H1 (cell line): ENCODE measurements around the gene MVP. TPM values are rescaled to one million over a fixed set of nuclear protein-coding genes. Genes with fewer than 3 reads are reported as not detected.
A peak's percentile ranks its signal among the peaks of the same experiment; 100 is the strongest.

Experiments
- CTCF ChIA-PET: fragments of 300-600 bp; sonication (Branson Sonifier 250); formaldehyde crosslinking; loops from one replicate; lab custom pipeline; 2021; ENCODE audit not compliant: partially characterized antibody; lab: Charles Lee
- POLR2A ChIA-PET: fragments of 300-600 bp; sonication (Branson Sonifier 250); formaldehyde crosslinking; loops from one replicate; lab custom pipeline; 2021; ENCODE audit warnings: inconsistent platforms; ENCODE audit not compliant: partially characterized antibody; lab: Charles Lee
- DNase-seq, 2 experiments: peaks; one replicate each; pipeline versions ENCODE4 v3.0.0 to v3.0.0-alpha.2; 2010 to 2022; ENCODE audit warnings: low spot score in 2 of 2, low read depth in 1 of 2, mixed read lengths in 1 of 2
- FAIRE-seq: peaks from 2 replicates; lab custom pipeline; 2011; peaks lifted over from hg19 to GRCh38; lab: Jason Lieb, UNC
- H2AFZ ChIP-seq: 2 replicates; pipeline ENCODE4 v1.8.1; 2012; ENCODE audit warnings: low read length, inconsistent platforms
- H2AK5ac ChIP-seq: 2 replicates; pipeline ENCODE4 v1.6.1; 2013; ENCODE audit warnings: low read depth, low read length
- H2BK120ac ChIP-seq: replicated peaks from 2 replicates; pipeline ENCODE3; 2013; ENCODE audit warnings: low read depth, low read length, inconsistent platforms
- H2BK12ac ChIP-seq: 2 replicates; pipeline ENCODE4 v1.6.1; 2013; ENCODE audit warnings: low read depth, low read length
- H2BK15ac ChIP-seq: 2 replicates; pipeline ENCODE4 v1.6.1; 2013; ENCODE audit warnings: low read length
- H2BK20ac ChIP-seq: 2 replicates; pipeline ENCODE4 v1.6.1; 2013; ENCODE audit warnings: low read length
- H2BK5ac ChIP-seq: 2 replicates; pipeline ENCODE4 v1.6.1; 2013; ENCODE audit warnings: low read depth, low read length
- H3K14ac ChIP-seq: 2 replicates; pipeline ENCODE4 v1.6.1; 2013; ENCODE audit warnings: inconsistent platforms; ENCODE audit not compliant: insufficient read length
- H3K18ac ChIP-seq: 2 replicates; pipeline ENCODE4 v1.6.1; 2013; ENCODE audit warnings: low read length; ENCODE audit errors: extremely low read depth
- H3K23ac ChIP-seq: 2 replicates; pipeline ENCODE4 v1.6.1; 2013; ENCODE audit warnings: inconsistent platforms; ENCODE audit not compliant: insufficient read length
- H3K23me2 ChIP-seq: 2 replicates; pipeline ENCODE4 v1.6.1; 2013; ENCODE audit warnings: low read depth, low read length
- H3K27ac ChIP-seq: 2 replicates; pipeline ENCODE4 v1.6.1; 2011; ENCODE audit warnings: low read depth, low read length, inconsistent platforms
- H3K27me3 ChIP-seq, 4 experiments: replicated peaks in 1 of 4; 1 replicate in 1 of 4; 2 replicates in 3 of 4; pipeline versions ENCODE4 v1.6.1 to v1.8.1; 2011 to 2013; ENCODE audit warnings: low read length in 3 of 4, mild to moderate bottlenecking in 3 of 4, inconsistent platforms in 2 of 4, mixed read lengths in 2 of 4, moderate library complexity in 1 of 4; ENCODE audit not compliant: control insufficient read depth in 3 of 4, insufficient read depth in 3 of 4; ENCODE audit errors: extremely low read depth in 1 of 4
- H3K36me3 ChIP-seq, 4 experiments: 2 replicates each; pipeline versions ENCODE4 v1.6.1 to v1.8.1; 2011 to 2013; ENCODE audit warnings: mild to moderate bottlenecking in 4 of 4, low read length in 3 of 4, moderate library complexity in 2 of 4, control low read depth in 1 of 4, inconsistent platforms in 1 of 4; ENCODE audit not compliant: insufficient read depth in 4 of 4, control insufficient read depth in 2 of 4
- H3K4ac ChIP-seq: replicated peaks from 2 replicates; pipeline ENCODE3; 2013; ENCODE audit warnings: low read length, low read depth, mixed read lengths, inconsistent platforms; ENCODE audit not compliant: insufficient read length
- H3K4me1 ChIP-seq, 4 experiments: replicated peaks in 1 of 4; 1 replicate in 1 of 4; 2 replicates in 3 of 4; pipeline versions ENCODE4 v1.6.1 to v1.8.1; 2011 to 2013; ENCODE audit warnings: low read length in 3 of 4, inconsistent platforms in 2 of 4, mixed read lengths in 1 of 4; ENCODE audit not compliant: insufficient read depth in 4 of 4, control insufficient read depth in 3 of 4
- H3K4me2 ChIP-seq, 2 experiments: 2 replicates each; pipeline versions ENCODE4 v1.6.1 to v1.8.1; 2011 to 2013; ENCODE audit warnings: low read depth in 2 of 2, low read length in 2 of 2, control low read depth in 1 of 2, inconsistent platforms in 1 of 2, mild to moderate bottlenecking in 1 of 2; ENCODE audit not compliant: insufficient read depth in 1 of 2
- H3K4me3 ChIP-seq, 4 experiments: fragments of 200-600, 300-600 bp in 1 of 4; sonication (generic), shearing (Covaris generic), sonication (Bioruptor Twin) in 1 of 4; 2 replicates each; pipeline versions ENCODE4 v1.5.1 to v1.8.1; 2011 to 2016; ENCODE audit warnings: low read length in 4 of 4, low read depth in 3 of 4, control low read depth in 2 of 4, inconsistent platforms in 2 of 4, mild to moderate bottlenecking in 2 of 4, mixed read lengths in 1 of 4, moderate library complexity in 1 of 4; ENCODE audit not compliant: insufficient read depth in 2 of 4; ENCODE audit errors: extremely low read depth in 1 of 4
- H3K56ac ChIP-seq: replicated peaks from 2 replicates; pipeline ENCODE3; 2013; ENCODE audit warnings: low read depth, mild to moderate bottlenecking, mixed read lengths, low read length, inconsistent platforms; ENCODE audit not compliant: insufficient read length
- H3K79me1 ChIP-seq: 2 replicates; pipeline ENCODE4 v1.6.1; 2013; ENCODE audit warnings: low read depth, low read length, control low read depth
- H3K79me2 ChIP-seq, 2 experiments: 2 replicates each; pipeline versions ENCODE4 v1.6.1 to v1.8.1; 2012 to 2013; ENCODE audit warnings: low read length in 2 of 2, mild to moderate bottlenecking in 2 of 2, inconsistent platforms in 1 of 2; ENCODE audit not compliant: insufficient read depth in 2 of 2, control insufficient read depth in 1 of 2
- H3K9ac ChIP-seq, 4 experiments: replicated peaks in 1 of 4; 1 replicate in 1 of 4; 2 replicates in 3 of 4; pipeline versions ENCODE4 v1.6.1 to v1.8.1; 2011 to 2013; ENCODE audit warnings: low read depth in 3 of 4, low read length in 3 of 4, control low read depth in 2 of 4, mild to moderate bottlenecking in 2 of 4, moderate library complexity in 2 of 4, inconsistent platforms in 1 of 4; ENCODE audit errors: extremely low read depth in 1 of 4
- H3K9me3 ChIP-seq, 2 experiments: 2 replicates each; pipeline versions ENCODE4 v1.6.1 to v1.8.1; 2012 to 2013; ENCODE audit warnings: mild to moderate bottlenecking in 2 of 2, moderate library complexity in 2 of 2, control low read depth in 1 of 2, inconsistent platforms in 1 of 2, low read depth in 1 of 2, low read length in 1 of 2, mixed read lengths in 1 of 2; ENCODE audit not compliant: insufficient read depth in 2 of 2
- H4K20me1 ChIP-seq, 2 experiments: replicated peaks in 1 of 2; 2 replicates each; pipeline versions ENCODE3 to v1.8.1; 2011 to 2013; ENCODE audit warnings: inconsistent platforms in 2 of 2, low read length in 2 of 2, mild to moderate bottlenecking in 1 of 2; ENCODE audit not compliant: insufficient read depth in 2 of 2, control insufficient read depth in 1 of 2
- H4K5ac ChIP-seq: 2 replicates; pipeline ENCODE4 v1.6.1; 2013; ENCODE audit warnings: low read length, low read depth, mixed read lengths, inconsistent platforms; ENCODE audit not compliant: insufficient read length
- H4K8ac ChIP-seq: 2 replicates; pipeline ENCODE4 v1.8.0; 2013; ENCODE audit warnings: mild to moderate bottlenecking, moderate library complexity, low read length, inconsistent platforms; ENCODE audit not compliant: insufficient read depth; ENCODE audit errors: extremely low read depth
- H4K91ac ChIP-seq: replicated peaks from 2 replicates; pipeline ENCODE3; 2013; ENCODE audit warnings: low read length, mixed read lengths, inconsistent platforms; ENCODE audit not compliant: insufficient read length
- BCL11A ChIP-seq, 2 experiments: IDR thresholded peaks; one replicate each; pipeline ENCODE4 v1.6.1; 2011; ENCODE audit warnings: low read depth in 2 of 2, low read length in 2 of 2, mild to moderate bottlenecking in 2 of 2
- EGR1 ChIP-seq: IDR thresholded peaks from 2 replicates; pipeline ENCODE4 v1.6.1; 2011; ENCODE audit warnings: low read depth, low read length, borderline replicate concordance
- SIX5 ChIP-seq: IDR thresholded peaks from 2 replicates; pipeline ENCODE4 v1.6.1; 2011; ENCODE audit warnings: mild to moderate bottlenecking, low read depth, low read length
- WGBS, 2 experiments: shearing (Covaris generic) in 1 of 2; methylation state at CpG; one replicate each; pipeline versions ENCODE4 v1.1.6 to v1.1.7; 2013 to 2015; ENCODE audit warnings: low lambda C conversion rate in 2 of 2, mixed read lengths in 2 of 2, inconsistent platforms in 1 of 2, low coverage in 1 of 2, missing lambda C conversion rate in 1 of 2; ENCODE audit not compliant: insufficient replicate concordance in 2 of 2, insufficient coverage in 1 of 2, insufficient read length in 1 of 2; ENCODE audit errors: extremely low coverage in 1 of 2, missing lambda C conversion rate in 1 of 2; 5-methylcytosine and 5-hydroxymethylcytosine counted together
- polyA plus RNA-seq, 7 experiments: library from polyadenylated mRNA; depleted of rRNA in 3 of 7; stranded (reverse) in 5 of 7; unstranded in 2 of 7; fragments of >200 nt in 5 of 7; fragments of 200-250 nt in 2 of 7; gene quantifications; 1 replicate in 5 of 7; 2 replicates in 1 of 7; 4 replicates in 1 of 7; pipeline versions ENCODE4 v1.2.1 to v1.2.3, GENCODE V29; 2011 to 2013; ENCODE audit warnings: missing spikeins in 2 of 7, mixed read lengths in 2 of 7
- total RNA-seq: library from RNA; stranded (reverse); fragmentation: NEBNext Ultra II Directional; extraction: Animal tissue kit (Norgen Biotek cat#: 25700); gene quantifications from 2 replicates; pipeline ENCODE4 v1.2.1, GENCODE V29; 2021
- TF ChIP-seq, protein P1 (sequence below): IDR thresholded peaks from 2 replicates; pipeline ENCODE4 v1.6.1; 2011; ENCODE audit warnings: low read depth, mild to moderate bottlenecking, low read length; ENCODE audit not compliant: insufficient read depth

MVP gene
- total and polyA plus RNA-seq, 2 of the 8 experiments (the other 6 are each of a cell fraction or from before 2014, with no cell fraction given): 1.9 TPM

DNA sequence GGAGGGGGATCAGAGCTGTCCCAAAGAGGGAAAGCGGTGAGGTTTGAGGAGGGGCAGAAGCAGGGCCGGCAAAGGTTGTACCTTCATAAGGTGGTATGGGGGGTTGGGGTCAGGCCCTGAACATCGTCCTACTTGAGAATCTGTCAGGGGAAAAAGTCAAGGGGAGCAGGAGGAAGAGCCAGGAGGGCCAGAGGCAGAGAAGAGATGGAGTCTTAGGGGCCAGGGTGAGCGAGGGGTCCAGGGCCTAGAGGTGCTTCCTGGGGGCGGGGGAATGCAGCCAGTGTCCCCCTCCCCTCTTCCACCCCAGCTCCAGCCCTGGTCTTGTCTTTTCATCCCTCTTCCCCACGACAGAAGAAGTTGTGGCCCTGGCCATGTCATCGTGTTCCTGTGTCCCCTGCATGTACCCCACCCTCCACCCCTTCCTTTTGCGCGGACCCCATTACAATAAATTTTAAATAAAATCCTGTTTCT, 9.5 kb upstream of the MVP start:
- H3K23me2 ChIP-seq: peaks cover 36% of the 10 kb centered on the region
- peak overlapping the region; percentile 44; the same call in 1 of the 2 replicates for H3K18ac ChIP-seq
- no peaks in the 10 kb centered on the region; the same call in 1 of the 2 replicates for H3K79me1 ChIP-seq
- H2BK20ac ChIP-seq: no peak overlapping the region
- WGBS, 2 experiments: 10% methylated on average over 6 of the region's 9 CpGs; no CpG with 5 or more reads in 1 of the 2 experiments
- H3K27me3 ChIP-seq: no peaks in the 10 kb centered on the region
- H2AK5ac ChIP-seq: no peak overlapping the region
- no peak overlapping the region for H3K56ac ChIP-seq
- peaks cover 15 to 21% of the 10 kb centered on the region in 2 experiments for H4K20me1 ChIP-seq
- no peak overlapping the region for H4K8ac ChIP-seq
- H4K91ac ChIP-seq: no peak overlapping the region
- H2BK5ac ChIP-seq: peak overlapping the region; percentile 91; the same call in 1 of the 2 replicates
- peaks cover 7 to 30% of the 10 kb centered on the region in 2 experiments for H3K79me2 ChIP-seq
- H4K5ac ChIP-seq: peak overlapping the region; percentile 41
- no peak overlapping the region for H2BK15ac ChIP-seq
- no peak for TF ChIP-seq EGR1
- TF ChIP-seq, protein P1, sequence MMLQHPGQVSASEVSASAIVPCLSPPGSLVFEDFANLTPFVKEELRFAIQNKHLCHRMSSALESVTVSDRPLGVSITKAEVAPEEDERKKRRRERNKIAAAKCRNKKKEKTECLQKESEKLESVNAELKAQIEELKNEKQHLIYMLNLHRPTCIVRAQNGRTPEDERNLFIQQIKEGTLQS: no peak
- no peak for TF ChIP-seq BCL11A (IDR thresholded peaks at IDR 0.05; ENCODE audit: low read depth in 2 of 2, low read length in 2 of 2)
- peak; percentile 4; the same call in 1 of the 2 replicates for TF ChIP-seq SIX5
- H2BK12ac ChIP-seq: no peak overlapping the region
- peak overlapping the region; percentile 91 to 92 for H3K4me2 ChIP-seq
- H2AFZ ChIP-seq: no peak overlapping the region
- no peak overlapping the region for H3K23ac ChIP-seq
- no peak for FAIRE-seq
- CTCF ChIA-PET: interaction anchor here (0.9 to 4.4 kb wide), 3 partner anchors 7 to 244 kb away, joined by 3 to 30 read pairs (median 3); partner anchors contain the start of genes MVP and PAGR1
- peak overlapping the region; percentile 1 to 85 (median 56); a peak in 5 of 8 replicates for H3K4me3 ChIP-seq
- no peak overlapping the region for H2BK120ac ChIP-seq
- no peaks in the 10 kb centered on the region for H3K9me3 ChIP-seq
- H3K4me1 ChIP-seq: peaks cover 0 to 52% (median 42%) of the 10 kb centered on the region in 4 experiments; a peak in 6 of 7 replicates
- DNase-seq: peak in 1 of 2 experiments; percentile 61
- no peak overlapping the region for H3K9ac ChIP-seq
- no peak overlapping the region for H3K4ac ChIP-seq
- H3K36me3 ChIP-seq: peaks cover 6 to 25% (median 10%) of the 10 kb centered on the region in 4 experiments
- POLR2A ChIA-PET: interaction anchor here (0.7 to 2.3 kb wide), 11 partner anchors 11 to 242 kb away, joined by 3 to 21 read pairs (median 5); partner anchors contain the start of genes CDIPT, KIF22, MVP and QPRT
- no peak overlapping the region; the same call in 1 of the 2 replicates for H3K27ac ChIP-seq
- H3K14ac ChIP-seq: no peak overlapping the region
